Astrocyte (in vitro differentiated cells and primary cell): ENCODE results near the gene DLGAP1. TPM values are rescaled to one million over a fixed set of nuclear protein-coding genes. Genes with fewer than 3 reads are reported as not detected.

ENCODE experiments used
- DNase-seq: peaks from one replicate; pipeline ENCODE4 v3.0.0-alpha.2; 2010; ENCODE audit warnings: low read depth
- FAIRE-seq: peaks from 2 replicates; lab custom pipeline; 2011; peaks lifted over from hg19 to GRCh38; lab: Jason Lieb, UNC
- H2AFZ ChIP-seq: 2 replicates; pipeline ENCODE4 v1.6.0; 2012; ENCODE audit warnings: low read depth, low read length, inconsistent platforms
- H3K27ac ChIP-seq: 2 replicates; pipeline ENCODE4 v1.5.1; 2011; ENCODE audit warnings: low read depth, low read length, inconsistent platforms
- H3K27me3 ChIP-seq: 2 replicates; pipeline ENCODE4 v1.6.0; 2011; ENCODE audit warnings: low read length, inconsistent platforms; ENCODE audit not compliant: insufficient read depth
- H3K36me3 ChIP-seq: 2 replicates; pipeline ENCODE4 v1.5.1; 2011; ENCODE audit warnings: low read length, inconsistent platforms; ENCODE audit not compliant: insufficient read depth
- H3K4me1 ChIP-seq: 2 replicates; pipeline ENCODE4 v1.5.1; 2011; ENCODE audit warnings: low read length, inconsistent platforms; ENCODE audit not compliant: insufficient read depth
- H3K4me2 ChIP-seq: 2 replicates; pipeline ENCODE4 v1.6.0; 2012; ENCODE audit warnings: low read length, inconsistent platforms
- H3K4me3 ChIP-seq: 2 replicates; pipeline ENCODE4 v1.5.1; 2011; ENCODE audit warnings: low read depth, mild to moderate bottlenecking, low read length, inconsistent platforms; ENCODE audit not compliant: insufficient read depth
- H3K79me2 ChIP-seq: 2 replicates; pipeline ENCODE4 v1.6.0; 2012; ENCODE audit warnings: mild to moderate bottlenecking, low read length, inconsistent platforms; ENCODE audit not compliant: insufficient read depth
- H3K9ac ChIP-seq: 2 replicates; pipeline ENCODE4 v1.6.0; 2012; ENCODE audit warnings: mild to moderate bottlenecking, low read length, inconsistent platforms
- H3K9me3 ChIP-seq: 2 replicates; pipeline ENCODE4 v1.5.1; 2012; ENCODE audit warnings: low read depth, mild to moderate bottlenecking, low read length, inconsistent platforms; ENCODE audit not compliant: insufficient read depth
- H4K20me1 ChIP-seq: 2 replicates; pipeline ENCODE4 v1.6.0; 2012; ENCODE audit warnings: low read length, inconsistent platforms; ENCODE audit not compliant: insufficient read depth
- H3K27ac Mint-ChIP-seq: one replicate; pipeline ENCODE4 v1.8.0; 2021; ENCODE audit warnings: mild to moderate bottlenecking, mixed read lengths; ENCODE audit not compliant: unreplicated experiment
- H3K27me3 Mint-ChIP-seq: one replicate; pipeline ENCODE4 v1.8.0; 2021; ENCODE audit warnings: low read depth, mixed read lengths; ENCODE audit not compliant: unreplicated experiment
- H3K36me3 Mint-ChIP-seq: one replicate; pipeline ENCODE4 v1.8.0; 2021; ENCODE audit warnings: low read depth, mixed read lengths; ENCODE audit not compliant: unreplicated experiment
- H3K4me1 Mint-ChIP-seq: one replicate; pipeline ENCODE4 v1.8.0; 2021; ENCODE audit warnings: low read depth, mixed read lengths; ENCODE audit not compliant: unreplicated experiment
- H3K4me3 Mint-ChIP-seq: one replicate; pipeline ENCODE4 v1.8.0; 2021; ENCODE audit warnings: mild to moderate bottlenecking, moderate library complexity, mixed read lengths; ENCODE audit not compliant: unreplicated experiment
- H3K9me3 Mint-ChIP-seq: one replicate; pipeline ENCODE4 v1.8.0; 2021; ENCODE audit warnings: mild to moderate bottlenecking, mixed read lengths; ENCODE audit not compliant: unreplicated experiment
- CTCF ChIP-seq: IDR thresholded peaks from 2 replicates; pipeline ENCODE4 v1.5.1; 2011; ENCODE audit warnings: low read depth, mild to moderate bottlenecking, inconsistent platforms, low read length, moderate library complexity; ENCODE audit not compliant: insufficient read depth
- EZH2 ChIP-seq: IDR thresholded peaks from 2 replicates; pipeline ENCODE4 v1.6.1; 2012; ENCODE audit warnings: mild to moderate bottlenecking, low read length, inconsistent platforms; ENCODE audit not compliant: insufficient read depth
- total RNA-seq: library from RNA; stranded (reverse); gene quantifications from 2 replicates; pipeline ENCODE4 v1.2.1, GENCODE V29; 2021

The DLGAP1 gene
- total RNA-seq, 1 donor from 2014 or later, result 2.3 TPM

- no peaks in the 10 kb centered on the region for H3K36me3 Mint-ChIP-seq
- Histone ChIP-seq H3K9ac (peak overlapping the region; percentile 55), H2AFZ (peak overlapping the region; percentile 92), H3K9me3 (no peaks in the 10 kb centered on the region), H3K4me3 (peak overlapping the region; percentile 65), H3K4me2 (peak overlapping the region; percentile 94), H3K36me3 (no peaks in the 10 kb centered on the region), H3K27me3 (peaks cover 22% of the 10 kb centered on the region), H3K4me1 (peaks cover 4% of the 10 kb centered on the region), H3K27ac (no peak overlapping the region), H4K20me1 (no peaks in the 10 kb centered on the region), H3K79me2 (no peaks in the 10 kb centered on the region)
- no peak overlapping the region for H3K27ac Mint-ChIP-seq
- DNase-seq (no peak), FAIRE-seq (no peak)
- peaks cover 8% of the 10 kb centered on the region for H3K4me1 Mint-ChIP-seq
- peaks cover 2% of the 10 kb centered on the region for H3K9me3 Mint-ChIP-seq
- TF ChIP-seq CTCF (no peak), EZH2 (no peak)
- peaks cover 18% of the 10 kb centered on the region for H3K27me3 Mint-ChIP-seq
- peak overlapping the region; percentile 91 for H3K4me3 Mint-ChIP-seq
Observed at GRCh38 chr18:4454537-4455112, 482 bp downstream of the DLGAP1 start.

GRCh38 chr18:4453874-4454536 is 1.1 kb downstream of the DLGAP1 start:
- peak; percentile 50 for TF ChIP-seq EZH2
- no peak for TF ChIP-seq CTCF
- Histone ChIP-seq H3K27ac (no peak overlapping the region), H3K79me2 (no peaks in the 10 kb centered on the region), H3K36me3 (no peaks in the 10 kb centered on the region), H3K9me3 (no peaks in the 10 kb centered on the region), H3K9ac (peak overlapping the region; percentile 51), H3K4me2 (peak overlapping the region; percentile 94), H3K4me1 (peaks cover 4% of the 10 kb centered on the region), H3K27me3 (peaks cover 22% of the 10 kb centered on the region), H2AFZ (peak overlapping the region; percentile 80), H4K20me1 (no peaks in the 10 kb centered on the region), H3K4me3 (peak overlapping the region; percentile 65)
- Mint-ChIP-seq H3K27me3 (peaks cover 15% of the 10 kb centered on the region), H3K9me3 (peaks cover under 1% of the 10 kb centered on the region), H3K36me3 (no peaks in the 10 kb centered on the region), H3K4me3 (peak overlapping the region; percentile 91), H3K27ac (no peak overlapping the region), H3K4me1 (peaks cover 8% of the 10 kb centered on the region)
- DNase-seq (no peak), FAIRE-seq (no peak)

GRCh38 chr18:4453567-4453873 is 1.6 kb downstream of the DLGAP1 start:
- no peak for TF ChIP-seq CTCF
- TF ChIP-seq EZH2, result no peak
- Histone ChIP-seq H2AFZ (peak overlapping the region; percentile 80), H3K4me1 (peaks cover 4% of the 10 kb centered on the region), H3K27me3 (peaks cover 22% of the 10 kb centered on the region), H3K9ac (peak overlapping the region; percentile 51), H3K4me2 (peak overlapping the region; percentile 94), H3K36me3 (no peaks in the 10 kb centered on the region), H4K20me1 (no peaks in the 10 kb centered on the region), H3K9me3 (no peaks in the 10 kb centered on the region), H3K79me2 (no peaks in the 10 kb centered on the region), H3K27ac (no peak overlapping the region), H3K4me3 (peak overlapping the region; percentile 65)
- Mint-ChIP-seq H3K9me3 (no peaks in the 10 kb centered on the region), H3K36me3 (no peaks in the 10 kb centered on the region), H3K27ac (no peak overlapping the region), H3K4me3 (peak overlapping the region; percentile 91), H3K27me3 (peaks cover 12% of the 10 kb centered on the region), H3K4me1 (peaks cover 8% of the 10 kb centered on the region)
- FAIRE-seq (no peak), DNase-seq (no peak)
